ENCODE measurements around the gene BMAL1.
"Not testable (repeated sequence)": the region's sequence is repeated elsewhere in the genome, so short reads cannot be mapped to it uniquely, and the experiment has no call there.

BMAL1 gene

DNA sequence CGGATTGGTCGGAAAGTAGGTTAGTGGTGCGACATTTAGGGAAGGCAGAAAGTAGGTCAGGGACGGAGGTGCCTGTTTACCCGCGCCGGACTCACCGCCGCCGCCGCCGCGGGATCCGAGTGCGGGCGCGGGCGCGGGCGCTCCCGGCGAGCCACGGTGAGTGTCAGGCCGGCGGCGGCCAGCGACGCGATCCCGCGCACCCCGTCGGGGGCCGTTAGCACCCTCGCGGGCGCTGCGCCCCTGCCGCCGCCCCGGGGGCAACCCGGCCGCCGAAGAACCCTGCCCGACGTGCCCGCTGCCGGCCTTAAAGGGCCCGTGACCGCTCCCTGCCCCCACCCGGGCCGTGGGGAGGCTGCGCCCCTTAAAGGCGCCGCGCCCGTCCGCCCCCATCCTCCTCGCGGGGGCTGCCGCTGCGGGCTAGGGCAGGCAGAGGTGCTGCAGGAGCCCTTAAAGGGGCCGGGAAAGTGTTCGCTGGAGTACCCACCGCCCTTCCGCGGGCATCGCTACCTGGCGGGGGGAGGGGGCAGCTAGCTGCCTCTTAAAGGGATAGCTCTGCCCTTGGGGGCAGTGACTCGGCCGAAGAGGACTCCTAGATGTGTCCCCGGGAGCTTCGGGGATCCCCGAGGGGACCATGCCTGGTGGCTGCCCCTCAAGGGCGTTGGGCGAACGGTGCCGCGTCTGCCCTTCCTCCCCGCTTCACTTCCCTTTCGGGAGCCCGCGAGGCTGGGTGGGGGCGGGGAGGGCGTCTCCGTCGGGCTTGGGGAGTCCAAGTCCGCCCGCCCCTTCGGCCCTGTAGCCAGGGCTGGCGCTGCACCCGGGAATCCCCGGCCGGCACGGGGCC lies at the start of gene BMAL1:
Gene BMAL1 (plus strand): TSS at position 23 of the 841 bp plus-strand sequence. CDS start 76,519 bp downstream, outside the sequence.
- DNase-seq (ENCODE audit: low read depth, low spot score): no peak

DNA sequence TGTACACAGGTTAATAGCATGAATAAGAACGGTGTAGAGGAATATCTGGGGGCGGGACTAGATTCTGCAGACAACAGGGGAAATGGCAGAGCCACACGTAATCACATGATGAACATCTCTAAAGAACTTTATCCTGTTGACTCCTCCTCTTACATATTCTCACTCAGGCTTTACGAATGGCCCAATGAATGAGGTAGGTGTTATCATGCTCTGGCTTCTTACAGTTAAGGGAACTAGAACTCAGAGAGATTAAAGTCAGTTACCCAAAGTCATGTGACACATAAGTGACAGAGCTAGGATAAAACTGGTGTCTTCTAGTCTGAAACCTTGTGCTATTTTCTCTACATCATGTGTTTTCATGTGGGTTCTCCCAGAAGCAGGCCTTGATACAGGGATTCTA lies 49.0 kb upstream of the BMAL1 start:
- DNase-seq (ENCODE audit: low read depth, low spot score): no peak

DNA sequence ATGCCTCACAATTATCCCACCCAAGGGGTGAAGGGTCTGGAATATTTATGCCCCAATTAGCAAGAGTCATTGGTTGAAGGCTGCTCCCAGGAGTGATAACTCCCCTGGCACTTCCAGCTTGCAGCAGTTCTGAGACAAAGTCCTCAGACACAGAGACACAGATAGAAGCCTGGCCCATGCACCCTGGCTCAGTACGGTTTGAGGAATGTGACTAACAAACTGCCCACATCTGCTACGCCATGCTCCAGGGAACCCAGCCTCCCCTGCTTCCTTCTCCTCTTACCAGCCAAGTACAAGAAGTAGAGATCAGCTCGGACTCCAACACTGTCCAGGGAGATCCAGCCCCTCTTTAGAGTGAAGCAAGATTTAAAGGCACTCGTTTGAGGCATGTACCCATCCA lies 48.5 kb upstream of the BMAL1 start:
- DNase-seq (ENCODE audit: low read depth, low spot score): no peak

DNA sequence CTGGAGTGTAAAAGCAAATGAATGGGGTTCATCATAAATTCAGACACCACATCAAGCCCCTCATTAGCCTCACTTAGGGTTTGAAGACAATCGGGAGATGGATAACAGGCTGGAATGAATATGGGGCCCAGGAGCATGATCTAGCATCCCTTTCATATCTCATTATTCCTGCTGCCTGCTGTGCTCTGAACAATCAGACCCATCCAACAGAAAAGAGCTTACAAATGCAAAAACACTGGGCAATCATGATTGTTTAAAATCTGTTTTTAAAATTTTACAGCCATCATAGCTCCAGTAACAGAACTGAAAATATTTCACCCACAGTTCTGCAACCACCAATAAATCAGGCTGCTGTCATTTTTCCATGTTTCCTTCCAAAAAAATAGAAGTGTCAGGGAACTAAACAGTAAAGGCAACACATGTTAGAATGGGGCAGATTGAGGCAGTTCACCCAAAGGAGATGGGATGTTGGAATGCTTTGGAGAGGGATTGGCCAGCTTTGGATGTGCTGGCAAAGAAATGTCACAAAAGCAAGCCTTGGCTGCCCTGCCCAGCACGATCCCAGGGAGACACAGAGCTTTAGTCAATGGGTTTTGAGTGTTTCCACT lies 47.8 kb upstream of the BMAL1 start:
- DNase-seq (ENCODE audit: low read depth, low spot score): no peak

DNA sequence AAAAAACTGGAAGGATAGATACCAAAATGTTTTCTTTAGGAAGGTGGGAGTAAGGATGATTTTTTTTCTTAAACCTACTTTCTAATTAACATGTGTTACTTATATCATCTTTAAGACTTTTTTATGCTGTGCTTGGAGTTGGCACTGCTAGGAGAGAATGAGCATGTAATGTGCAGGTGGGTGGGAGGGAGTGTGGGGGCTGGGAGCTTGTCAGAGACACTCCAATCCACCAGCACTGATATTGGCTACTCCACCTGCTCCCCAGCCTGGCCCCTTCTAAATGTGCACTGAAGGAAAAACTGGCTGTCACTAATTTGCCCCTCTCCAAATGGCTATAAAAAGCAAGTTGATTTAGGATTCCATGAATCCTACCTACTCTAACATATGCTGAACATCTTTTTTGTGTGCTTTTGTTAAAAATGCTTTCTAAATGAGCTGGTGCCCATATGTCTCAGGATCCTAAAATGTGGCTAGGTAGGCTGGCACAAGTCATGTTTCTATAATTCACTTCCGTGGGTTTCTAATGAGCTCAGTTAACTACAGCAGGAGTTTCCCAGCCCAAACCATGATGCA lies 44.3 kb upstream of the BMAL1 start:
- no peak for DNase-seq (ENCODE audit: low read depth, low spot score)

DNA sequence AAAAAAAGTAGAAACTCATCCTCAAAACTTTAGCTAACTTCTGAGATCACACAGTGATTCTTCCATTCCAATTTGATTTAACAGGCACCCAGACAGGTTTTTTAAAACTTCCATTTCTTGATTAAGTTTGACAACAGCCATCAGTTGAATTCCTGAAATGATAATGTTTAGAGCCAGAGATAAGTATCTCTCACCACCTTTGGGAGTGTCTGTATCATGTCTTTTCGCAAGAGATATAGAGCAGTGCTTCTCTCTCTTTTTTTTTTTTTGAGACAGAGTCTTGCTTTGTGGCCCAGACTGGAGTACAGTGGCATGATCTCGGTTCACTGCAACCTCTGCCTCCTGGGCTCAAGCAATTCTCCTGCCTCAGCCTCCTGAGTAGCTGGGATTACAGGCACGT lies 41.7 kb upstream of the BMAL1 start:
- no peak for DNase-seq (ENCODE audit: low read depth, low spot score)

DNA sequence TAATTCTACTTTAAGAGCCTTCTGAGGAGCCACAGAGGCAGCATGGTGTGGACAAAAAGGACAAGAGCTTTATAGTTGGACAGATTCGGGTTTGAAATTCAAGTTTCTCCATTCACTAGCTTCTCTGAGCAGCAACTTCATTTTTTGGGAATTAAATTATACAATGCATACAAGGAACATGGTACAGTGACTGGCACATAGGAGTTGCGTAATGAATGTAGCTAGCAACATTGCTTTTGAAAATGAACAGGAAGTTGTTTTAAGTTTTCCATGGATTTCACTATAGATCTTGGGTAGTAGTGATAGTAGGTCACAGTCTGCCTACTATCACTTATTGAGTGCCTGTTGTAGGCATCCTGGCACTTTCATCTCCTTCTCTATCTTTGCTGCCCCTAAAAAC lies 41.0 kb upstream of the BMAL1 start:
- DNase-seq (ENCODE audit: low read depth, low spot score): no peak

DNA sequence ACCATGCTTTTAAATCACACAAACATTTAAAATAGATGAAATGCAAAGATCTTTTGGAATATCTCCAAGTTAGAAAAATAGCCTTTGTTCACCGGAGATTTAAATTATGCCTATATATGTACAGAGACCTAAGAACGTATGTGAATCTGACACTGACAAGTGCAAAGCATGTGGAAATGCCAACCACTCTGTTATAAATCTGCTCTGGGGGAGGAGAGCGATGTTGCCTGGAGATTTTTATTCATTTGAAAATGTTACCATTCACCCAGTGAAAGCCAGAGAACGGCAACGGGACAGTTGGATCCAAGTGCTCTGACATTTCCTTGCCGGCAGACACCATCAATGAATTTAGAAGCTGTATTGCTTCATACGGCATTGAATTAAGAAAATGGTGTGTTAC lies 39.8 kb upstream of the BMAL1 start:
- DNase-seq (ENCODE audit: low read depth, low spot score): no peak

DNA sequence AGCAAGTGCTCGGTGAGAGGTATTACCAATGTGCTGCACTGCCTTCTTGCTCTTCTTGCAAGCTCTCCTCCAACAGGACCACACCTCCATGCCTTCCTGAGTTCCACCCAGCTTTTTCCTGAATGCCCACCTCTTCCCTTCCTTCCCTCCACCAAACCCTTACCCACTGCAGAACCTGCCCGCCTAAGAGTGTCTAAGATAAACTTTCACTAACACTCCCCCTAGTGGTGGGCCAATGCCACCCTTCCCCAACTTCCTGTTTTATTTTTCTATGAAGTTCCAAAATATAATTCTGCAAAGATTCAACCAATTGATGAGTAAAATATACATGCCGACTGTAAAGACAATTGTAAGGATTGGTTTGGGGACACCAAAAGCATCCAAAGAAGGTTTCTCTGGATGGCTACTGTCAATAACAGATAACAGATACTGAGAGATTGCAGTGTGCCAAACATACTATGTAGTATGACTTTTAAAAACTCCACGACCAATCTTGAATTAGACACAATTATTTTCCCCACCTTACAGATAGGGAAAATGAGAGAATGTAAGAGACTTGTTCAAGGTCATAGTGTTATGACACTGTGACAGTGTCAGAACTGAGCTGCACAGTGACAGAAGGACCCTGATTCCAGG lies 38.6 kb upstream of the BMAL1 start:
- DNase-seq (ENCODE audit: low read depth, low spot score): no peak

DNA sequence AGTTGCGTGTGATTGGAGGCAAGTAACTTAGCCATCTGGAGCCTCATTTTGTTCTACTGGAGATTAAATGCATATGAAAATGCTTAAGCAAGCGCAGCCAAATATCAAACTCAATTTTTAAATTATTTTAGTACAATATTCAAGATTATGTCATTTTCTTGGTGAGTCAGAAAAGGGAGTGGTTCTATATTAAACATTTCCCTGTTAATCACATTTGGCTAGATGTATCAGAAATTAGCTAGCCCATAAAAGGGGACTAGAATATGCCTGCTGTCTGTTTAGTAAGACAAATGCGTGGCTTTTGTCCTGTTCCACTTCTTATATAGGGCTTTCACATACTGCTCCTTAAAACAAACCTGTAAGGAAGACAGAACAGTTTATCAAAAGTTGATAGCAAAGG lies 35.0 kb upstream of the BMAL1 start:
- no peak for DNase-seq (ENCODE audit: low read depth, low spot score)

DNA sequence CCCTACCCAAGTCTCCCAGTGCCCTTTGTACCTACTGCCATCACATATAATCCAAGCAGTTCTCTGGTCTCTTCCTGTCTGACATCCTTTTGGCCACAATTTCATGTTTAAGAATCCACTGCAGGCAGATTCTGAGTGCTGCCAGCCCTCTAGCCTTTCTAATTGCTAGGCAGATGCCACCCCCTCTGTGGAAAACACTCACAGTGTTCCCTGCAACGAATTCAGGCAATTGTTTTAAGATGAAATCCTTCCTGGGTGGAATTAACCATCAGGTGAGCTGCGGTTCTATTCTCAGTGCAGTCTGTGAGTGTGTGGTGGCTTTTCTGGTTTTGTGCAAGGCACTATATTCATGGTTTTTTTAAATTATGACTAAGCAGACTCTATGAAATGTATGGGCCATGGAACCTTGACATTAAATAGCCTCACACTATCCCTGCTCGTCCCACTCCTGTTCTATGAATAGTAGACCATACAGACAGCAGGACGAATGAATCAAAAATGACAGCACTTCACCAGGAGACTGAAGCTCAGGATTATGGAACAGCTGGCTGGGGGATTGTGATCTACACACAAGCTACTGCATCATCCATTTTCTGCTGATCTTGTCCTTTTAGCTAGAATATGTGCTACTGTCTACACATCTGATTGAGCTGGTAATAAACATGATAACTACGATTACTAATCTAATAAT lies 29.8 kb upstream of the BMAL1 start:
- DNase-seq (ENCODE audit: low read depth, low spot score): no peak

DNA sequence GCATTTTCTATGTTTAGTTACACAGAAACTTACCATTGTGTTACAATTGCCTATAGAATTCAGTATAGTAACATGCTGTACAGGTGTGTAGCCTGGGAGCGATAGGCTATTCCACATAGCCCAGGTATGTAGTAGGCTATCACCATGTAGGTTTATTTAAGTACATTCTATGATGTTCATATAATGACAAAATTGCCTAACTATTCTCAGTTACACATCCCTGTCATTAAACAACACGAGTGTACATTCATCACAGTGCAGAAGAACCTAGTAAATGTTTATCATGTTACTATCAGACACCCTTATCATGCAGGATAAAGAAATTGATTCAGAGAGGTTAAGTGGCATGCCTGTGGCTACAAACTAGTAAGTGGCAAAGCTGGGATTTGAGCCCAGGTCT lies 28.4 kb upstream of the BMAL1 start:
- no peak for DNase-seq (ENCODE audit: low read depth, low spot score)

DNA sequence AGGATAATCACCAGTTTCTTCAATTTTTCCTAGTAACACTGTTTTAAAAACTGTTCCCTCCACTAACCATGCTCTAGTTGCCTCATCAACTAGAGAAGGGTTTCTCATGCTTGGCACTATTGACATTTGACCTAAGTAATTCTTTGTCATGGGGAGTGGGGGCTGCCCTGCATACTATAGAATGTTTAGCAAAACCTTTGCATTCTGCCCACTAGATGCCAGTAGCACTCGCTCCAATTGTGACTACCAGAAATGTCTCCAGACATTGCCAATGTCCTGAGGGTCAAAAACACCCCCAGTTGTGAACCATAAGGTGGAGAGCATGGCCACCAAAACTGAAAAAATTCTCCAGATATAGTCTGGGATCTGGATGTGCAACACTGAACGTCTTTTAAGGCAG lies 27.6 kb upstream of the BMAL1 start:
- DNase-seq (ENCODE audit: low read depth, low spot score): no peak

DNA sequence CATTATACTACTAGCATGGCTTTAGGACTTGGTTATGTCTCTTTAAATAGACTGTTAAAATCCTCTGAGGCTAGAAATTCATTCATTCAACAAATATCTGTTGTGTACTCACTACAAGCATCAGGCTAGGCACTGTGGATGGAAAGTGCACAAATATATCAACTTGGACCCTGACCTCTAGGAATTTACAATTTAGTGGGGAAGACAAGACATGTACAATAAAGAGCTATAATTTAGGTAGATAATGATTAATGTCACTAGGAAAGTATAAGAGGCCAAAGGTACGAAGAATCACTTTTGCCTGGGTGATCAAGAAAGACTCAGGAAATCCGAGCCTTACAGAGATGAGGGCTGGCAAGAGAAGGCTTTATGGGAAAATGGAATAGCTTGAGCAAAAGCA lies 25.6 kb upstream of the BMAL1 start:
- no peak for DNase-seq (ENCODE audit: low read depth, low spot score)

DNA sequence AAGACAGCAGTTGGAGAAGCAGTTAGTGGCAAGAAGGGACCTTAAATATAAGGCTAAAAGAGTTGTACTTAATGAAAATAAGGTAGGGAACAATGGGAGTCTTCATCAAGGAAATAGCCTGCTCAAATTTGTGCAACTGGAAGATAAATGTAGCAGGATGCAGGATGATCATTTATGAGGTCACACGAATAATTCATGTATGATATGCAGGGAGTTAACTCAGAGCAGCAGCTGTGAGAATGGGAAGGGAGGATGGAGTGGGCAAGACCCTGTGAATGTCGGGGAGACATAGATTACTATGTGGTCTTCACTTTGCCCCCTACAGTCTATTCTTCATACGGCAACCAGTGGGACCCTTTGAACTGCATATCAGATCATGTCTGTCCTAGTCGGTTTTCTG lies 25.2 kb upstream of the BMAL1 start:
- no peak for DNase-seq (ENCODE audit: low read depth, low spot score)

DNA sequence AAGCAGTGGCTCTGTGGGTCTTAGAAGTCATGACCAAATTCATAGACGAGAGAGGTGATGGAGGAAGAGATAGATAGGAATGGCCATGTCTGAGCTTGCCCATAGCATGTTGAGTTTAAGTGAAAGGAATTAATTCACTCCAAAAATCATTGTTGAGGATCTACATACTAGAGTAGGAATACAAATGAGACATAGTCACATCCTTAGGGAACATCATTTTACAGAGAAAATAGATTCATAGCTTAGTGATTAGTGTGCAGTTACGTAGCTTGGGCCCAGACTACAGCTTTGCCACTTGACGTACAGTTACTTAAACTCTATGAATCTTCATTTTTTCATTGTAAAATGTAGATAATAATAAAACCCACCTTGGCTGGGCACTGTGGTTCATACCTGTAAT lies 21.4 kb upstream of the BMAL1 start:
- no peak for DNase-seq (ENCODE audit: low read depth, low spot score)

DNA sequence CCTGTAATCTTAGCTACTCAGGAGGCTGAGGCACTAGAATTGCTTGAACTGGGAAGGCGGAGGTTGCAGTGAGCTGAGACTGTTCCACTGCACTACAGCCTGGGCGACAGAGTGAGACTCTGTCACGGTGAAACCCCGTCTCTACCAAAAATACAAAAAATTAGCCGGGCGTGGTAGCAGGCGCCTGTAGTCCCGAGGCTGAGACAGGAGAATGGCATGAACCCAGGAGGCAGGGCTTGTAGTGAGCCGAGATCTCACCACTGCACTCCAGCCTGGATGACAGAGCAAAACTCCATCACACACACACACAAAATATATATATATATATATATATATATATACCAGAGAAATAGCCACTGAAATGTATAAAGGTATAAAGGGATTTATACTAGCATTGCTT lies 19.5 kb upstream of the BMAL1 start:
- DNase-seq (ENCODE audit: low read depth, low spot score): not testable (repeated sequence)

DNA sequence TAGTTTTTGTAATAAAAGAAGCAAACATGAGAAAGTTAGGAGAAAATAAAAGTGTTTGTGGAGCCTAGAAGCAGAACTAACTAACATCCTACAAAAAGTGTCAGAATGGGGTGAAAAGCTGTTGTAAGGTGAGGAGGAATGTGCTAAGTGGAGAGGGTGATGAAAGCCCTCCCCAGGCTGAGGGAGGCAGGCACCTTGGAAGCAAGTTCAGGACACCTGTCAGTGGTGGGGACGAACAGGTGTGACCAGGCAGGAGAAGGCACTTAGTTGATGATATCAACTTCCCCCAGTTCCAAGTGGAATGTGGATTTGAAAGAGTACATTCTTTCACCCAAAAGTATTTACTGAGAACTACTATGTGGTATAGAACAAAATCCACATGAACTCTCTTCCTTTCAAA lies 18.7 kb upstream of the BMAL1 start:
- no peak for DNase-seq (ENCODE audit: low read depth, low spot score)

DNA sequence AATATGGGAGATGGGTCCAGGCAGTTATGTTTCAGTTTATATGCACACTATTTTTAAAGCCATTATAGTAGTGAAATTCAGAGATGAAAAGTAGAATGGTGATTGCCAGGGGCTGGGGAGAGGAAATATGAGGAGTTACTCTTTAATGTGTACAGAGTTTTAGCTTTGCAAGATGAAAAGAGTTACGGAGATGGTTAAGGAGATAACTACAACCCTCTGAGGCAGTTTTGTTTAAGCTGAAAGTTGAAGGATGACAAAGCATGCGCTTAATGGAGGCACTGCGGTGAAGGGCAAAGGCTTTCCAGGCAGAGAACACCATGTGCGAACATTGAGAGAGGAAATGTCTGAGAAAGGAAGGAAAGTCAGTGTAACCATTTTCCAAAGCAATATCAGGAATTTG lies 18.2 kb upstream of the BMAL1 start:
- no peak for DNase-seq (ENCODE audit: low read depth, low spot score)

DNA sequence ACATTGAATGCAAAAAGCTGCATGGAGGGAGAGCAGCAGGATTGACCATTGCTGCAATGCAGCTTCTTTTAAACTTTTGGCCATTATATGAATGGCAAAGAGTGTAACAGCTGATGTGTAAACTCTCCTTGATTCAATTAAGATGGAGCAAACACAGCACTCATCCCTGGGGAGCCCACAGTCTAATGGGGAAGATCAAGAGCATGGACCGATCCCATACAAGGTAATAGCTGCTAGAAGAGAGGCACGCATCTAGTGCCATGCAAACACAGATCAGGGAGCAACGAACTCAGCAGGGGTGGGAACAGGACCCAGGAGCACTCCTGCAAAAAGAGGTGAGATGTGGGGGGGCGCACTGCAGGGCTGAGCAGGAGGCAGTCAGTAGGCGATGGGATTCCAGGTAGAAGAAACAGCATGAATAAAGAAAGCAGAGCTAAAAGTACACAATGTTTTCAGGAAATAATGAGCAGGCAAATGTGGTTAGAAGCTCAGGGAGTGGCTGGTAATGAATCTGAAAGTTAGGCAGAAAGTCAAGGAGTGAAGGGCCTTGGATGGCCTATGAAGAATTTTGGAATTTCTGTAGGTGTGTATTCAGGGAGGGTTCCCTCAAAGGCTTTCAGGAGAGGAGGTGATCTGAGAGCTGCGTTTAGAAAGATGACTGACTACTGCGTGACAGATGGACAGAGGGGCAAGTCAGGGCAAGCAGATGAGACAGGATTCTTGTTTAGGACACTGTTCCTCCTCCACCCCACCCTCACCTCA lies 17.2 kb upstream of the BMAL1 start:
- DNase-seq (ENCODE audit: low read depth, low spot score): no peak

DNA sequence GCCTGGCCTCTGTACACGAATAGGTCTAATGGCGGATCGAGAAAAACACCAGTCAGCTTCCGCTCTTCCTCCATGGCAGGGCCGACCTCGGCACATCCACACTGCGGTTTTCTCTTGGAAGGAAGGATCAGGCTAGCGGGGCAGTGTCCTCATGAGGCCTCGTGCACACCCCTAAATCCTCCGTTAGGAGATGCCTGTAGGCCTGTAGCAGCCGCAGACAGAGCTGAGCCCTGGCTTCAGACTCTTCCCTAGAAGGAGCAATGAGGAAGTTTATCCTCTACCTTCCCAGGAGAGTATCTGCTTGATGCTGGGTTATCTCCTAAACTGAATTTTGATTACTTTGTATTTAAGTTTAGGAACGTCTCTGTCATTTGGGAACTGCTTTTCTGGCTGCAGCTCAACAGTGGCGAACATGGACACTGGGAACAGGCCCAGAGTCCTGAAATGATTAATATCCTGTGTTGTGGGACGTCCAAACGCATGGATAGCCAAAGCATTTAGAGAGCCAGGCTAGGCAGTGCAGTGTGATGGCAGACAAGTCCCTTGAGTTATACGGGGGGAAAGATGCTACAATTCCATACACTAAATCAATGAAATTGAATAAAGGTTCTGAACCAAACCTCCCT lies 16.5 kb upstream of the BMAL1 start:
- no peak for DNase-seq (ENCODE audit: low read depth, low spot score)

Data from brain pericyte (primary cell).